Measurements from ENCODE around the gene KCTD8.

DNA sequence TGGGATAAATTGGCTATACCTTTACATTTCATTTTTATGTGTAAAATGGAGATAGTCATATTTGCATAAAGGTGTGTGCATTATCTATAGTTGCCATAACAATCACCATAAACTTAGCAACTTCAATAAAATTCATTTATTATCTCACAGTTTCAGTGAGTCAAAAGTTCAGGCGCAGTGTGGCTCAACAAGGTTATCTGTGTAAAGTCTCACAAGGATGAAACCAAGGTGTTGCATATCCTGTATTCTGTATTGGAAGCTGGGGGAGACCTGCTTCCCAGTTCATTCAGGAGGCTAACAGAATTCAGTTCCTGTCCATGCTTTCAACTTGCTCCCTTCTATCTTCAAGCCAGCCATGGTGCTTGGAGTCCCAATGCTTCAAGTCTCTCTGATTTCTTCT lies 169.5 kb downstream of the KCTD8 start:
- TF ChIP-seq POLR2A (IDR thresholded peaks at IDR 0.05; ENCODE audit: low read length) (no peak), GATA1 (IDR thresholded peaks at IDR 0.05; ENCODE audit: low read depth, low read length) (no peak)
